HepG2 (cell line): ENCODE data around the gene LAG3. TPM values are rescaled to one million over a fixed set of nuclear protein-coding genes. Genes with fewer than 3 reads are reported as not detected.

Source experiments
- ATAC-seq: fragments of 200-7000 bp; cut with Tn5 transposase; 3 replicates; pipeline ENCODE4 v1.9.1; 2020; ENCODE audit warnings: mild to moderate bottlenecking, moderate library complexity
- BruUV-seq: library from RNA; stranded (reverse); fragments of 400-500 nt; replicated peaks from 2 replicates; lab custom pipeline; 2021; lab: Mats Ljungman, UMichigan
- CTCF ChIA-PET: fragments of 300-600 bp; formaldehyde crosslinking; extraction: SDS; loops from one replicate; lab custom pipeline; 2021; ENCODE audit warnings: low total read pairs, inconsistent platforms, low intra/inter-chr PET ratio; lab: Yijun Ruan, JAX
- POLR2A ChIA-PET: fragments of 350-600 bp; sonication (Branson Sonifier 250); formaldehyde crosslinking; loops from one replicate; lab custom pipeline; 2020; ENCODE audit warnings: antibody characterized with exemption, inconsistent platforms; lab: Yijun Ruan, JAX
- DNase-seq: peaks from one replicate; pipeline ENCODE4 v3.0.0-alpha.2; 2015; ENCODE audit warnings: low spot score
- FAIRE-seq: peaks from 3 replicates; lab custom pipeline; 2011; peaks lifted over from hg19 to GRCh38; lab: Jason Lieb, UNC
- H2AFZ ChIP-seq: one replicate; pipeline ENCODE4 v1.6.1; 2011; ENCODE audit warnings: low read length, inconsistent platforms
- H3K27ac ChIP-seq: fragments of 300-600 bp; 3 replicates; pipeline ENCODE4 v1.8.0; 2011; ENCODE audit warnings: mixed run types, mild to moderate bottlenecking, mixed read lengths, low read length, inconsistent platforms; ENCODE audit not compliant: insufficient read depth; ENCODE audit errors: extremely low read length
- H3K27me3 ChIP-seq, 2 experiments: fragments of 200-600 bp in 1 of 2; 2 replicates in 1 of 2; 3 replicates in 1 of 2; pipeline versions ENCODE4 v1.6.0 to v1.8.0; 2011; ENCODE audit warnings: low read length in 2 of 2, mild to moderate bottlenecking in 2 of 2, moderate library complexity in 2 of 2, inconsistent platforms in 1 of 2; ENCODE audit not compliant: insufficient read depth in 2 of 2, control insufficient read depth in 1 of 2
- H3K36me3 ChIP-seq, 2 experiments: fragments of 200-600 bp in 1 of 2; replicated peaks in 1 of 2; 2 replicates in 1 of 2; 3 replicates in 1 of 2; pipeline versions ENCODE4 v1.5.1 to v1.8.0; 2011; ENCODE audit warnings: low read length in 2 of 2, inconsistent platforms in 1 of 2; ENCODE audit not compliant: insufficient read depth in 2 of 2, control insufficient read depth in 1 of 2
- H3K4me1 ChIP-seq: 2 replicates; pipeline ENCODE4 v1.5.1; 2012; ENCODE audit warnings: low read length, inconsistent platforms; ENCODE audit not compliant: insufficient read depth
- H3K4me2 ChIP-seq: 2 replicates; pipeline ENCODE4 v1.6.0; 2011; ENCODE audit warnings: low read depth, low read length, inconsistent platforms
- H3K4me3 ChIP-seq, 3 experiments: fragments of 200-600 bp in 1 of 3; sonication (generic), shearing (Covaris generic) in 1 of 3; replicated peaks in 1 of 3; 2 replicates each; pipeline ENCODE4 v1.5.1; 2011 to 2016; ENCODE audit warnings: low read length in 3 of 3, inconsistent platforms in 2 of 3, low read depth in 2 of 3, mild to moderate bottlenecking in 2 of 3, control low read depth in 1 of 3, mixed read lengths in 1 of 3; ENCODE audit not compliant: insufficient read depth in 1 of 3
- H3K79me2 ChIP-seq: one replicate; pipeline ENCODE4 v1.6.1; 2011; ENCODE audit warnings: low read length, inconsistent platforms; ENCODE audit not compliant: insufficient read depth
- H3K9ac ChIP-seq: 2 replicates; pipeline ENCODE4 v1.6.0; 2011; ENCODE audit warnings: mild to moderate bottlenecking, low read depth, low read length, inconsistent platforms; ENCODE audit not compliant: insufficient read depth
- H3K9me3 ChIP-seq: 2 replicates; pipeline ENCODE4 v1.5.1; 2012; ENCODE audit warnings: mild to moderate bottlenecking, low read length
- H4K20me1 ChIP-seq: 2 replicates; pipeline ENCODE4 v1.6.0; 2011; ENCODE audit warnings: inconsistent platforms, mild to moderate bottlenecking, low read length, moderate library complexity; ENCODE audit not compliant: insufficient read depth
- HIVEP1 ChIP-seq: sonication (generic); formaldehyde crosslinking; IDR thresholded peaks from 2 replicates; pipeline ENCODE4 v1.4.0; 2020; ENCODE audit warnings: mild to moderate bottlenecking, missing genetic modification reagents
- NFIB ChIP-seq: sonication (generic); formaldehyde crosslinking; IDR thresholded peaks from 2 replicates; pipeline ENCODE4 v1.9.0; 2021; ENCODE audit warnings: missing genetic modification reagents, mild to moderate bottlenecking, borderline replicate concordance
- PAWR ChIP-seq: sonication (generic); formaldehyde crosslinking; IDR thresholded peaks from 2 replicates; pipeline ENCODE4 v1.4.0; 2020; ENCODE audit warnings: missing genetic modification reagents, mild to moderate bottlenecking, borderline replicate concordance
- RAD21 ChIP-seq: fragments of 450-650 bp; formaldehyde crosslinking; IDR thresholded peaks from 2 replicates; pipeline ENCODE4 v1.5.0; 2020; ENCODE audit warnings: mild to moderate bottlenecking
- ZFP1 ChIP-seq: IDR thresholded peaks from 2 replicates; pipeline ENCODE4 v1.6.1; 2016
- WGBS: methylation state at CpG from one replicate; pipeline ENCODE4 v1.1.6; 2017; ENCODE audit warnings: low lambda C conversion rate; 5-methylcytosine and 5-hydroxymethylcytosine counted together
- in situ Hi-C: cut with HindIII; loops from 2 replicates; pipeline ENCODE4 v1.10.0; 2017; ENCODE audit warnings: low pct_unique_long_range_greater_than_20kb; ENCODE audit not compliant: extremely low pct_ligation_motif_present
- intact Hi-C: fragments of 100-400 bp; cut with micrococcal nuclease; formaldehyde crosslinking; loops from one replicate; pipeline ENCODE4 v1.10.0; 2022; ENCODE audit not compliant: unreplicated experiment
- polyA plus RNA-seq, 8 experiments: library from polyadenylated mRNA; depleted of rRNA in 3 of 8; stranded (reverse) in 7 of 8; unstranded in 1 of 8; fragments of >200 nt; fragmentation: Illumina TruSeq in 4 of 8; extraction: Trizol in 4 of 8; gene quantifications; 2 replicates each; pipeline versions ENCODE4 v1.2.1 to v1.2.3, GENCODE V29; 2011 to 2016; ENCODE audit warnings: low read depth in 4 of 8, missing spikeins in 1 of 8, mixed read lengths in 1 of 8; ENCODE audit not compliant: insufficient read depth in 1 of 8
- total RNA-seq, 5 experiments: library from RNA; depleted of rRNA; stranded (reverse); fragments of >200 nt; fragmentation: Illumina TruSeq; extraction: Trizol; gene quantifications; 2 replicates each; pipeline ENCODE4 v1.2.3, GENCODE V29; 2016; ENCODE audit warnings: low read depth in 1 of 5
- TF ChIP-seq, protein P1 (sequence below): sonication (generic); formaldehyde crosslinking; IDR thresholded peaks from 2 replicates; pipeline ENCODE4 v1.4.0; 2020; ENCODE audit warnings: missing genetic modification reagents
- TF ChIP-seq, protein P2 (sequence below), 2 experiments: sonication (generic) in 1 of 2; formaldehyde crosslinking in 1 of 2; IDR thresholded peaks; 2 replicates each; pipeline versions ENCODE4 v1.6.1 to v1.9.0; 2014 to 2022; ENCODE audit warnings: antibody characterized with exemption in 1 of 2, borderline replicate concordance in 1 of 2, inconsistent platforms in 1 of 2, low read depth in 1 of 2, missing genetic modification reagents in 1 of 2

Gene LAG3
- total and polyA plus RNA-seq, 2 of the 13 experiments (the other 11 are each of a cell fraction or from before 2014, with no cell fraction given), result 0.11 to 0.26 TPM

- no peak for TF ChIP-seq NFIB (CRISPR knock-in tag)
- no peak for TF ChIP-seq PAWR (CRISPR knock-in tag)
- TF ChIP-seq, protein P1, sequence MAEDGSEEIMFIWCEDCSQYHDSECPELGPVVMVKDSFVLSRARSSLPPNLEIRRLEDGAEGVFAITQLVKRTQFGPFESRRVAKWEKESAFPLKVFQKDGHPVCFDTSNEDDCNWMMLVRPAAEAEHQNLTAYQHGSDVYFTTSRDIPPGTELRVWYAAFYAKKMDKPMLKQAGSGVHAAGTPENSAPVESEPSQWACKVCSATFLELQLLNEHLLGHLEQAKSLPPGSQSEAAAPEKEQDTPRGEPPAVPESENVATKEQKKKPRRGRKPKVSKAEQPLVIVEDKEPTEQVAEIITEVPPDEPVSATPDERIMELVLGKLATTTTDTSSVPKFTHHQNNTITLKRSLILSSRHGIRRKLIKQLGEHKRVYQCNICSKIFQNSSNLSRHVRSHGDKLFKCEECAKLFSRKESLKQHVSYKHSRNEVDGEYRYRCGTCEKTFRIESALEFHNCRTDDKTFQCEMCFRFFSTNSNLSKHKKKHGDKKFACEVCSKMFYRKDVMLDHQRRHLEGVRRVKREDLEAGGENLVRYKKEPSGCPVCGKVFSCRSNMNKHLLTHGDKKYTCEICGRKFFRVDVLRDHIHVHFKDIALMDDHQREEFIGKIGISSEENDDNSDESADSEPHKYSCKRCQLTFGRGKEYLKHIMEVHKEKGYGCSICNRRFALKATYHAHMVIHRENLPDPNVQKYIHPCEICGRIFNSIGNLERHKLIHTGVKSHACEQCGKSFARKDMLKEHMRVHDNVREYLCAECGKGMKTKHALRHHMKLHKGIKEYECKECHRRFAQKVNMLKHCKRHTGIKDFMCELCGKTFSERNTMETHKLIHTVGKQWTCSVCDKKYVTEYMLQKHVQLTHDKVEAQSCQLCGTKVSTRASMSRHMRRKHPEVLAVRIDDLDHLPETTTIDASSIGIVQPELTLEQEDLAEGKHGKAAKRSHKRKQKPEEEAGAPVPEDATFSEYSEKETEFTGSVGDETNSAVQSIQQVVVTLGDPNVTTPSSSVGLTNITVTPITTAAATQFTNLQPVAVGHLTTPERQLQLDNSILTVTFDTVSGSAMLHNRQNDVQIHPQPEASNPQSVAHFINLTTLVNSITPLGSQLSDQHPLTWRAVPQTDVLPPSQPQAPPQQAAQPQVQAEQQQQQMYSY (CRISPR knock-in tag), result peak; percentile 97
- TF ChIP-seq RAD21 (CRISPR knock-in tag), result no peak
- no peak for TF ChIP-seq HIVEP1 (CRISPR knock-in tag)
Measured at GRCh38 chr12:6778217-6778573, 5.9 kb downstream of the LAG3 start (continued).

- POLR2A ChIA-PET, result interaction anchor here (0.6 to 5.5 kb wide), 8 partner anchors 10 to 146 kb away, joined by 3 to 59 read pairs (median 4); partner anchors contain the start of genes COPS7A, MLF2, PTMS and ZNF384
- H3K4me3 ChIP-seq, result peak overlapping the region; percentile 1 to 47 (median 35); a peak in 4 of 6 replicates
- H3K36me3 ChIP-seq, result no peaks in the 10 kb centered on the region
- FAIRE-seq (peak; percentile 94), DNase-seq (peak; percentile 85), ATAC-seq (peak; percentile 89)
- H3K9ac ChIP-seq, result peak overlapping the region; percentile 1; the same call in 1 of the 2 replicates
- CTCF ChIA-PET, result interaction anchor here (1.3 to 2.9 kb wide), 3 partner anchors 12 to 43 kb away, joined by 4 to 54 read pairs (median 16); partner anchors contain the start of gene MLF2
- H3K4me2 ChIP-seq, result peak overlapping the region; percentile 69
- H2AFZ ChIP-seq, result no peak overlapping the region
- in situ Hi-C loops (no loop called here), intact Hi-C loops (loop anchor here (1.0 to 2.0 kb wide), 3 partner anchors 26 to 46 kb away; partner anchors contain the start of gene MLF2)
- no peaks in the 10 kb centered on the region for H3K9me3 ChIP-seq
- peak overlapping the region; percentile 16 for H3K27ac ChIP-seq
- peaks cover 83% of the 10 kb centered on the region for H3K4me1 ChIP-seq
- peaks cover 2 to 16% of the 10 kb centered on the region in 2 experiments; a peak in 2 of 5 replicates for H3K27me3 ChIP-seq
- 5% methylated on average over 34 of the region's 35 CpGs for WGBS
- no peaks in the 10 kb centered on the region for H4K20me1 ChIP-seq
- no TSS peak for BruUV-seq
- no peaks in the 10 kb centered on the region for H3K79me2 ChIP-seq
- TF ChIP-seq, protein P2, sequence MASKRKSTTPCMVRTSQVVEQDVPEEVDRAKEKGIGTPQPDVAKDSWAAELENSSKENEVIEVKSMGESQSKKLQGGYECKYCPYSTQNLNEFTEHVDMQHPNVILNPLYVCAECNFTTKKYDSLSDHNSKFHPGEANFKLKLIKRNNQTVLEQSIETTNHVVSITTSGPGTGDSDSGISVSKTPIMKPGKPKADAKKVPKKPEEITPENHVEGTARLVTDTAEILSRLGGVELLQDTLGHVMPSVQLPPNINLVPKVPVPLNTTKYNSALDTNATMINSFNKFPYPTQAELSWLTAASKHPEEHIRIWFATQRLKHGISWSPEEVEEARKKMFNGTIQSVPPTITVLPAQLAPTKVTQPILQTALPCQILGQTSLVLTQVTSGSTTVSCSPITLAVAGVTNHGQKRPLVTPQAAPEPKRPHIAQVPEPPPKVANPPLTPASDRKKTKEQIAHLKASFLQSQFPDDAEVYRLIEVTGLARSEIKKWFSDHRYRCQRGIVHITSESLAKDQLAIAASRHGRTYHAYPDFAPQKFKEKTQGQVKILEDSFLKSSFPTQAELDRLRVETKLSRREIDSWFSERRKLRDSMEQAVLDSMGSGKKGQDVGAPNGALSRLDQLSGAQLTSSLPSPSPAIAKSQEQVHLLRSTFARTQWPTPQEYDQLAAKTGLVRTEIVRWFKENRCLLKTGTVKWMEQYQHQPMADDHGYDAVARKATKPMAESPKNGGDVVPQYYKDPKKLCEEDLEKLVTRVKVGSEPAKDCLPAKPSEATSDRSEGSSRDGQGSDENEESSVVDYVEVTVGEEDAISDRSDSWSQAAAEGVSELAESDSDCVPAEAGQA (IDR thresholded peaks at IDR 0.05; ENCODE audit: low read depth), result no peak
- TF ChIP-seq, protein P2 (CRISPR knock-in tag; IDR thresholded peaks at IDR 0.05; ENCODE audit: borderline replicate concordance), result no peak
- TF ChIP-seq ZFP1 (CRISPR knock-in tag), result 0 out of 2 replicates have a peak, but pooled peaks have one; percentile 43
Measured at GRCh38 chr12:6778574-6779550, 6.5 kb downstream of the LAG3 start.
